NB4 (cell line): ENCODE measurements around the gene RBM33.

Source experiments
- POLR2A ChIP-seq: IDR thresholded peaks from 2 replicates; pipeline ENCODE4 v1.6.1; 2011; ENCODE audit warnings: mild to moderate bottlenecking; ENCODE audit not compliant: insufficient read length; ENCODE audit errors: extremely low read depth
- TF ChIP-seq, protein P1 (sequence below): IDR thresholded peaks from one replicate; pipeline ENCODE4 v1.5.1; 2012; ENCODE audit warnings: low read depth, low read length
- TF ChIP-seq, protein P2 (sequence below): IDR thresholded peaks from 2 replicates; pipeline ENCODE4 v1.6.1; 2011; ENCODE audit warnings: low read depth, low read length

DNA sequence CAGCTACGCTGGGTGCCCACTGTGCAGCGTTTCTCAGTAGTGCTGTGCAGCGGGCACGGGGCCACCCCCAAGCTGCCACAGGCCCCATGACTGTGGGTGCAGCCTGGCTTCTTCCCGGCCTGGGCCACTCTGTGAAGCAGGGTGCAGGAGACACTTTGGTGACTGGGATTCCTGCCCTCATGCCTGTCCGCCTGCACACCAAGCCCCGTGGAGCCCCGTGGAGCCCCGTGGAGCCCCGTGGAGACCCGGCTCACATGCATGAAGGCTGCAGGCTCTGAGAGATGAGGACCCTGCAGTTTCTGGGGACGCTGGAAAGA, 171.7 kb downstream of the RBM33 start:
- TF ChIP-seq, protein P1, sequence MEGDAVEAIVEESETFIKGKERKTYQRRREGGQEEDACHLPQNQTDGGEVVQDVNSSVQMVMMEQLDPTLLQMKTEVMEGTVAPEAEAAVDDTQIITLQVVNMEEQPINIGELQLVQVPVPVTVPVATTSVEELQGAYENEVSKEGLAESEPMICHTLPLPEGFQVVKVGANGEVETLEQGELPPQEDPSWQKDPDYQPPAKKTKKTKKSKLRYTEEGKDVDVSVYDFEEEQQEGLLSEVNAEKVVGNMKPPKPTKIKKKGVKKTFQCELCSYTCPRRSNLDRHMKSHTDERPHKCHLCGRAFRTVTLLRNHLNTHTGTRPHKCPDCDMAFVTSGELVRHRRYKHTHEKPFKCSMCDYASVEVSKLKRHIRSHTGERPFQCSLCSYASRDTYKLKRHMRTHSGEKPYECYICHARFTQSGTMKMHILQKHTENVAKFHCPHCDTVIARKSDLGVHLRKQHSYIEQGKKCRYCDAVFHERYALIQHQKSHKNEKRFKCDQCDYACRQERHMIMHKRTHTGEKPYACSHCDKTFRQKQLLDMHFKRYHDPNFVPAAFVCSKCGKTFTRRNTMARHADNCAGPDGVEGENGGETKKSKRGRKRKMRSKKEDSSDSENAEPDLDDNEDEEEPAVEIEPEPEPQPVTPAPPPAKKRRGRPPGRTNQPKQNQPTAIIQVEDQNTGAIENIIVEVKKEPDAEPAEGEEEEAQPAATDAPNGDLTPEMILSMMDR: no peak
- TF ChIP-seq, protein P2, sequence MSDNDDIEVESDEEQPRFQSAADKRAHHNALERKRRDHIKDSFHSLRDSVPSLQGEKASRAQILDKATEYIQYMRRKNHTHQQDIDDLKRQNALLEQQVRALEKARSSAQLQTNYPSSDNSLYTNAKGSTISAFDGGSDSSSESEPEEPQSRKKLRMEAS: no peak
- no peak for TF ChIP-seq POLR2A
